ENCODE data around the gene FMN1. TPM values are rescaled to one million over a fixed set of nuclear protein-coding genes. Genes with fewer than 3 reads are reported as not detected.

FMN1 gene
- total and polyA plus RNA-seq, 2 experiments from 2014 or later: 0.93 to 2.2 TPM

- H3K4me3 ChIP-seq: no peak overlapping the region
- no peaks in the 10 kb centered on the region for H3K27me3 ChIP-seq (replicated peaks; ENCODE audit: insufficient read depth)
- H3F3A ChIP-seq (ENCODE audit: insufficient read depth): 0 out of 2 replicates have a peak, but pooled peaks cover 10% of the 10 kb centered on the region
- H3K36me3 ChIP-seq (ENCODE audit: low read depth): no peaks in the 10 kb centered on the region
- H4K20me1 ChIP-seq (ENCODE audit: insufficient read depth): no peaks in the 10 kb centered on the region
- H3K4me2 ChIP-seq (ENCODE audit: unreplicated experiment): peak overlapping the region; percentile 12
- in situ Hi-C loops (cut with MboI): no loop called here
- DNase-seq: peak; percentile 65
- H3K27ac ChIP-seq: no peak overlapping the region
- no peaks in the 10 kb centered on the region for H3K9me2 ChIP-seq (ENCODE audit: insufficient read depth)
- TF ChIP-seq EZH2 (IDR thresholded peaks at IDR 0.05; ENCODE audit: insufficient read depth, poor library complexity, severe bottlenecking) (no peak), EZH2phosphoT487 (IDR thresholded peaks at IDR 0.05; ENCODE audit: insufficient read depth, low read depth) (no peak)
- WGBS, 2 experiments (ENCODE audit: low coverage in 1 of 2, low lambda C conversion rate in 2 of 2, missing lambda C conversion rate in 2 of 2): 54 to 59% methylated on average over 3 of the region's 3 CpGs
- H2AFZ ChIP-seq: no peak overlapping the region
- no peaks in the 10 kb centered on the region for H3K79me2 ChIP-seq (ENCODE audit: insufficient read depth)
- H3K9me3 ChIP-seq (ENCODE audit: low read depth): no peaks in the 10 kb centered on the region
- H3K9ac ChIP-seq: no peak overlapping the region
- peaks cover 31% of the 10 kb centered on the region for H3K4me1 ChIP-seq (ENCODE audit: insufficient read depth)
Observed at GRCh38 chr15:33064878-33065277, 129.6 kb downstream of the FMN1 start.

- Histone ChIP-seq H3K27ac (no peak overlapping the region), H3F3A (ENCODE audit: insufficient read depth) (0 out of 2 replicates have a peak, but pooled peaks cover 2% of the 10 kb centered on the region), H3K4me1 (ENCODE audit: insufficient read depth) (0 out of 2 replicates have a peak, but pooled peaks cover 4% of the 10 kb centered on the region), H3K36me3 (ENCODE audit: low read depth) (no peaks in the 10 kb centered on the region), H3K4me2 (ENCODE audit: unreplicated experiment) (no peak overlapping the region), H3K4me3 (no peak overlapping the region), H3K27me3 (replicated peaks; ENCODE audit: insufficient read depth) (no peaks in the 10 kb centered on the region), H3K9me2 (ENCODE audit: insufficient read depth) (no peaks in the 10 kb centered on the region), H3K9me3 (ENCODE audit: low read depth) (no peaks in the 10 kb centered on the region), H3K79me2 (ENCODE audit: insufficient read depth) (no peaks in the 10 kb centered on the region), H4K20me1 (ENCODE audit: insufficient read depth) (no peaks in the 10 kb centered on the region), H3K9ac (no peak overlapping the region), H2AFZ (no peak overlapping the region)
- TF ChIP-seq EZH2 (IDR thresholded peaks at IDR 0.05; ENCODE audit: insufficient read depth, poor library complexity, severe bottlenecking) (no peak), EZH2phosphoT487 (IDR thresholded peaks at IDR 0.05; ENCODE audit: insufficient read depth, low read depth) (no peak)
- DNase-seq: peak; percentile 53
- 30 to 31% methylated on average over 3 of the region's 3 CpGs for WGBS, 2 experiments (ENCODE audit: low coverage in 1 of 2, low lambda C conversion rate in 2 of 2, missing lambda C conversion rate in 2 of 2)
- in situ Hi-C loops (cut with MboI): no loop called here
Observed at GRCh38 chr15:33059184-33059583, 135.3 kb downstream of the FMN1 start.

GRCh38 chr15:33057845-33058244, 136.7 kb downstream of the FMN1 start:
- Histone ChIP-seq H3K9me2 (ENCODE audit: insufficient read depth) (no peaks in the 10 kb centered on the region), H3K79me2 (ENCODE audit: insufficient read depth) (no peaks in the 10 kb centered on the region), H4K20me1 (ENCODE audit: insufficient read depth) (no peaks in the 10 kb centered on the region), H2AFZ (no peak overlapping the region), H3K4me1 (ENCODE audit: insufficient read depth) (0 out of 2 replicates have a peak, but pooled peaks cover 4% of the 10 kb centered on the region), H3K4me2 (ENCODE audit: unreplicated experiment) (no peak overlapping the region), H3K27ac (no peak overlapping the region), H3F3A (ENCODE audit: insufficient read depth) (no peaks in the 10 kb centered on the region), H3K36me3 (ENCODE audit: low read depth) (no peaks in the 10 kb centered on the region), H3K27me3 (replicated peaks; ENCODE audit: insufficient read depth) (no peaks in the 10 kb centered on the region), H3K9ac (no peak overlapping the region), H3K4me3 (no peak overlapping the region), H3K9me3 (ENCODE audit: low read depth) (no peaks in the 10 kb centered on the region)
- WGBS, 2 experiments (ENCODE audit: low coverage in 1 of 2, low lambda C conversion rate in 2 of 2, missing lambda C conversion rate in 2 of 2): 82 to 83% methylated on average over 5 to 8 of the region's 8 CpGs
- in situ Hi-C loops (cut with MboI): no loop called here
- no peak for DNase-seq
- no peak for TF ChIP-seq EZH2 (IDR thresholded peaks at IDR 0.05; ENCODE audit: insufficient read depth, poor library complexity, severe bottlenecking)
- TF ChIP-seq EZH2phosphoT487 (IDR thresholded peaks at IDR 0.05; ENCODE audit: insufficient read depth, low read depth): no peak

- H2AFZ ChIP-seq: no peak overlapping the region
- no peaks in the 10 kb centered on the region for H3K79me2 ChIP-seq (ENCODE audit: insufficient read depth)
Observed at GRCh38 chr15:33055962-33056361, 138.6 kb downstream of the FMN1 start.

GRCh38 chr15:33051528-33051927, 143.0 kb downstream of the FMN1 start:
- no peak overlapping the region for H3K9ac ChIP-seq
- no peak for TF ChIP-seq EZH2phosphoT487 (IDR thresholded peaks at IDR 0.05; ENCODE audit: insufficient read depth, low read depth)
- TF ChIP-seq EZH2 (IDR thresholded peaks at IDR 0.05; ENCODE audit: insufficient read depth, poor library complexity, severe bottlenecking): no peak
- H3K9me3 ChIP-seq (ENCODE audit: low read depth): no peaks in the 10 kb centered on the region
- in situ Hi-C loops (cut with MboI): no loop called here
- H3K79me2 ChIP-seq (ENCODE audit: insufficient read depth): no peaks in the 10 kb centered on the region
- no peaks in the 10 kb centered on the region for H3K4me1 ChIP-seq (ENCODE audit: insufficient read depth)
- no peak overlapping the region for H3K27ac ChIP-seq
- H3F3A ChIP-seq (ENCODE audit: insufficient read depth): no peaks in the 10 kb centered on the region
- 59 to 62% methylated on average over 5 of the region's 5 CpGs for WGBS, 2 experiments (ENCODE audit: low coverage in 1 of 2, low lambda C conversion rate in 2 of 2, missing lambda C conversion rate in 2 of 2)
- H3K4me3 ChIP-seq: no peak overlapping the region
- H4K20me1 ChIP-seq (ENCODE audit: insufficient read depth): no peaks in the 10 kb centered on the region
- no peaks in the 10 kb centered on the region for H3K9me2 ChIP-seq (ENCODE audit: insufficient read depth)
- DNase-seq: no peak
- no peak overlapping the region for H3K4me2 ChIP-seq (ENCODE audit: unreplicated experiment)
- H3K27me3 ChIP-seq (replicated peaks; ENCODE audit: insufficient read depth): no peaks in the 10 kb centered on the region
- no peaks in the 10 kb centered on the region for H3K36me3 ChIP-seq (ENCODE audit: low read depth)
- no peak overlapping the region for H2AFZ ChIP-seq

More at GRCh38 chr15:33055962-33056361, 138.6 kb downstream of the FMN1 start:
- WGBS, 2 experiments (ENCODE audit: low coverage in 1 of 2, low lambda C conversion rate in 2 of 2, missing lambda C conversion rate in 2 of 2): 62 to 71% methylated on average over 2 of the region's 2 CpGs
- H3K9me2 ChIP-seq (ENCODE audit: insufficient read depth): no peaks in the 10 kb centered on the region
- no peaks in the 10 kb centered on the region for H3K36me3 ChIP-seq (ENCODE audit: low read depth)
- no peak overlapping the region for H3K4me3 ChIP-seq
- DNase-seq: no peak
- H3K9me3 ChIP-seq (ENCODE audit: low read depth): no peaks in the 10 kb centered on the region
- no peaks in the 10 kb centered on the region for H4K20me1 ChIP-seq (ENCODE audit: insufficient read depth)
- TF ChIP-seq EZH2phosphoT487 (IDR thresholded peaks at IDR 0.05; ENCODE audit: insufficient read depth, low read depth) (no peak), EZH2 (IDR thresholded peaks at IDR 0.05; ENCODE audit: insufficient read depth, poor library complexity, severe bottlenecking) (no peak)
- H3F3A ChIP-seq (ENCODE audit: insufficient read depth): no peaks in the 10 kb centered on the region
- no peak overlapping the region for H3K9ac ChIP-seq
- no peak overlapping the region for H3K4me2 ChIP-seq (ENCODE audit: unreplicated experiment)
- H3K27me3 ChIP-seq (replicated peaks; ENCODE audit: insufficient read depth): no peaks in the 10 kb centered on the region
- in situ Hi-C loops (cut with MboI): no loop called here
- no peak overlapping the region for H3K27ac ChIP-seq
- H3K4me1 ChIP-seq (ENCODE audit: insufficient read depth): 0 out of 2 replicates have a peak, but pooled peaks cover 4% of the 10 kb centered on the region
